ENCODE measurements around the gene CYBB. TPM values are rescaled to one million over a fixed set of nuclear protein-coding genes. Genes with fewer than 3 reads are reported as not detected.

CYBB gene
- total RNA-seq, 1 experiment from 2014 or later: 0.40 TPM

- H3K9ac ChIP-seq (ENCODE audit: low read length): no peak overlapping the region
- no peak overlapping the region for H2AFZ ChIP-seq (ENCODE audit: low read length)
- DNase-seq (no peak), ATAC-seq (no peak)
- no peaks in the 10 kb centered on the region for H3F3A ChIP-seq (ENCODE audit: low read length, unreplicated experiment)
- H3K27me3 ChIP-seq (ENCODE audit: low read length): no peaks in the 10 kb centered on the region
- no peaks in the 10 kb centered on the region for H3K9me2 ChIP-seq (replicated peaks; ENCODE audit: low read length)
- no peaks in the 10 kb centered on the region for H3K79me2 ChIP-seq (ENCODE audit: low read length)
- no peak overlapping the region for H3K4me3 ChIP-seq (ENCODE audit: low read length)
- POLR2A ChIA-PET (ENCODE audit: unreplicated experiment): no interaction called here
- no peaks in the 10 kb centered on the region for H3K36me3 ChIP-seq (ENCODE audit: low read depth, low read length)
- no peak for TF ChIP-seq CTCF (conservative IDR thresholded peaks at IDR 0.05; ENCODE audit: low read depth, low read length)
- CTCF ChIA-PET: no interaction called here
- H3K4me1 ChIP-seq (ENCODE audit: insufficient read depth, low read length): no peaks in the 10 kb centered on the region
- no peaks in the 10 kb centered on the region for H3K9me3 ChIP-seq (ENCODE audit: low read length)
- H3K4me2 ChIP-seq (ENCODE audit: low read length): no peak overlapping the region
- H3K27ac ChIP-seq (ENCODE audit: low read length): no peak overlapping the region
- BruUV-seq (replicated peaks): no TSS peak
- intact Hi-C loops (cut with micrococcal nuclease): no loop called here
- no peaks in the 10 kb centered on the region for H4K20me1 ChIP-seq (ENCODE audit: low read length)
Measured at GRCh38 chrX:37776283-37776986, 3.4 kb upstream of the CYBB start.

GRCh38 chrX:37776987-37777325, 2.9 kb upstream of the CYBB start:
- H3K27me3 ChIP-seq (ENCODE audit: low read length): no peaks in the 10 kb centered on the region
- no peaks in the 10 kb centered on the region for H3K79me2 ChIP-seq (ENCODE audit: low read length)
- no peaks in the 10 kb centered on the region for H3K9me2 ChIP-seq (replicated peaks; ENCODE audit: low read length)
- no peaks in the 10 kb centered on the region for H3K4me1 ChIP-seq (ENCODE audit: insufficient read depth, low read length)
- no peaks in the 10 kb centered on the region for H3F3A ChIP-seq (ENCODE audit: low read length, unreplicated experiment)
- no peak overlapping the region for H3K4me3 ChIP-seq (ENCODE audit: low read length)
- DNase-seq (no peak), ATAC-seq (no peak)
- H3K9ac ChIP-seq (ENCODE audit: low read length): no peak overlapping the region
- intact Hi-C loops (cut with micrococcal nuclease): no loop called here
- CTCF ChIA-PET: no interaction called here
- H3K9me3 ChIP-seq (ENCODE audit: low read length): no peaks in the 10 kb centered on the region
- no TSS peak for BruUV-seq (replicated peaks)
- no peak for TF ChIP-seq EZH2 (IDR thresholded peaks at IDR 0.05; ENCODE audit: low read length, unreplicated experiment)
- no peak for TF ChIP-seq CTCF (conservative IDR thresholded peaks at IDR 0.05; ENCODE audit: low read depth, low read length)
- no peak for TF ChIP-seq EZH2phosphoT487 (IDR thresholded peaks at IDR 0.05; ENCODE audit: borderline replicate concordance, low read length)
- H3K27ac ChIP-seq (ENCODE audit: low read length): no peak overlapping the region
- POLR2A ChIA-PET (ENCODE audit: unreplicated experiment): no interaction called here
- H2AFZ ChIP-seq (ENCODE audit: low read length): no peak overlapping the region
- no peak overlapping the region for H3K4me2 ChIP-seq (ENCODE audit: low read length)
- no peaks in the 10 kb centered on the region for H3K36me3 ChIP-seq (ENCODE audit: low read depth, low read length)
- no peaks in the 10 kb centered on the region for H4K20me1 ChIP-seq (ENCODE audit: low read length)

- DNase-seq: no peak
- Histone ChIP-seq H3K27ac (ENCODE audit: low read length) (no peak overlapping the region), H3K27me3 (ENCODE audit: low read length) (no peaks in the 10 kb centered on the region), H3K9ac (ENCODE audit: low read length) (no peak overlapping the region), H3K4me2 (ENCODE audit: low read length) (no peak overlapping the region), H3F3A (ENCODE audit: low read length, unreplicated experiment) (no peaks in the 10 kb centered on the region), H3K4me3 (ENCODE audit: low read length) (no peak overlapping the region), H3K79me2 (ENCODE audit: low read length) (no peaks in the 10 kb centered on the region), H3K9me3 (ENCODE audit: low read length) (no peaks in the 10 kb centered on the region), H2AFZ (ENCODE audit: low read length) (no peak overlapping the region), H3K36me3 (ENCODE audit: low read depth, low read length) (no peaks in the 10 kb centered on the region), H3K4me1 (ENCODE audit: insufficient read depth, low read length) (no peaks in the 10 kb centered on the region), H3K9me2 (replicated peaks; ENCODE audit: low read length) (no peaks in the 10 kb centered on the region), H4K20me1 (ENCODE audit: low read length) (no peaks in the 10 kb centered on the region)
- TF ChIP-seq CTCF (conservative IDR thresholded peaks at IDR 0.05; ENCODE audit: low read depth, low read length) (no peak), EZH2 (IDR thresholded peaks at IDR 0.05; ENCODE audit: low read length, unreplicated experiment) (no peak), EZH2phosphoT487 (IDR thresholded peaks at IDR 0.05; ENCODE audit: borderline replicate concordance, low read length) (no peak)
- intact Hi-C loops (cut with micrococcal nuclease): no loop called here
- POLR2A ChIA-PET (ENCODE audit: unreplicated experiment): interaction anchor here (1.0 kb wide), 1 partner anchor 1369 kb away, joined by 5 read pairs; no protein-coding TSS in a partner anchor
- CTCF ChIA-PET: no interaction called here
- ATAC-seq: no peak
- no TSS peak for BruUV-seq (replicated peaks)
Measured at GRCh38 chrX:37781081-37781480, 1.2 kb downstream of the CYBB start.

Measured in PC-3 (cell line).